Caki2 (cell line): ENCODE measurements around the gene KTI12. TPM values are rescaled to one million over a fixed set of nuclear protein-coding genes. Genes with fewer than 3 reads are reported as not detected.
"Not testable (repeated sequence)": the region's sequence is repeated elsewhere in the genome, so short reads cannot be mapped to it uniquely, and the experiment has no call there.

Source experiments
- DNase-seq: peaks from one replicate; pipeline ENCODE4 v3.0.0-alpha.2; 2015; ENCODE audit warnings: low read depth
- in situ Hi-C: cut with HindIII; loops from 2 replicates; pipeline ENCODE4 v1.10.0; 2016; ENCODE audit warnings: low sequenced_read_pairs, low pct_unique_long_range_greater_than_20kb, mixed read lengths
- total RNA-seq: library from RNA; depleted of rRNA; stranded (reverse); fragments of >200 nt; shearing (Covaris generic); gene quantifications from 2 replicates; pipeline ENCODE4 v1.2.3, GENCODE V29; 2014; ENCODE audit warnings: low replicate concordance

Gene KTI12
- total RNA-seq, 1 experiment from 2014 or later: 28.4 TPM

GRCh38 chr1:52049337-52049736 lies 15.7 kb upstream of the KTI12 start:
- DNase-seq, in situ Hi-C loops: not testable (repeated sequence)

- in situ Hi-C loops: not testable (repeated sequence)
These were observed 12.1 kb upstream of the KTI12 start for GRCh38 chr1:52045666-52046195.

GRCh38 chr1:52045236-52045635 lies 11.6 kb upstream of the KTI12 start:
- in situ Hi-C loops: no loop called here
- DNase-seq: no peak

More at GRCh38 chr1:52045666-52046195, 12.1 kb upstream of the KTI12 start:
- DNase-seq: not testable (repeated sequence)

GRCh38 chr1:52041551-52042185 lies 8.1 kb upstream of the KTI12 start:
- DNase-seq: no peak
- in situ Hi-C loops: no loop called here

- in situ Hi-C loops: no loop called here
- DNase-seq: no peak
These were observed 4.3 kb upstream of the KTI12 start for GRCh38 chr1:52037909-52038308.

GRCh38 chr1:52037402-52037814 lies 3.8 kb upstream of the KTI12 start:
- in situ Hi-C loops: no loop called here
- no peak for DNase-seq

GRCh38 chr1:52034050-52034384 lies 407 bp upstream of the KTI12 start:
- no peak for DNase-seq
- in situ Hi-C loops: no loop called here

DNA sequence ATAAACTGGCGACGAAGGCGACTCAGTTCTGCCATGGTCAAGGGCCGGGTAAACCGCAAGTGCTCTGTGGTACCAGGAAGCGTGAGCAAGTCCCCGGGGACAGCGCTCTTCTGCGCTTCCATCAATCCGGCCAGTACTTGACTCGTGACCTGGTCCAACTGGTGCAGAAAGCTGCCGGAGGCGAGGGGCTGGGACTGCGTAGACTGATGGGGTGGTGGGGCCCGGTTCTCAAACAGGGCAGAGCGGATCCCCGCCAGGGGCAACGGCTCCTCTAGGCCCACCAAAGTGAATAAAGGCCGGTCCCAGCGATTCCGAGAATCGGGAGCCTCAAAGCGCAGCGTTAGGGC lies 852 bp downstream of the KTI12 start:
- peak; percentile 40 for DNase-seq
- in situ Hi-C loops: no loop called here

- in situ Hi-C loops: no loop called here
- DNase-seq: peak; percentile 38
These were observed 1.4 kb downstream of the KTI12 start for GRCh38 chr1:52032124-52032784.

GRCh38 chr1:52028839-52029238 lies 4.8 kb downstream of the KTI12 start:
- in situ Hi-C loops, DNase-seq: not testable (repeated sequence)

DNA sequence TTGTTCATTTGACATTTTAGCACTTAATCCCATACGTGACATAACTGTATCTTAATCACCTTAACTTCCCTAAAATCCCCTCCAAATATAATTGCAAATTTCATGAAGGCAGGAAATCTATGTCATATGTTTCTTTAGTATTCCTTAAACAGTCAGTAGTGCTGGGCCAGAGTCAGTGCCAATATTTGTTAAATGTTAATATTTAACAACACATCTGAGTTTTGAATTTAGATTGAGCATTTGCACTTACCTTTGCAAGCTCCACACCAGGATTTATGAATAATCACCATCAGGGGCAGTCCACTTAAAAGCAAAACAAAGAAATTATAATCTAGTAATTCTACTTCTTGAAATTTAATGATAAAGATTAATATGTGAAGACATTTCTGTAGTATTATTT lies 5.3 kb downstream of the KTI12 start:
- in situ Hi-C loops: no loop called here
- DNase-seq: no peak

- in situ Hi-C loops: no loop called here
- no peak for DNase-seq
These were observed 7.3 kb downstream of the KTI12 start for GRCh38 chr1:52026278-52026677.

GRCh38 chr1:52022133-52022532 lies 11.5 kb downstream of the KTI12 start:
- in situ Hi-C loops: no loop called here
- no peak for DNase-seq

- in situ Hi-C loops: no loop called here
These were observed 25.4 kb downstream of the KTI12 start for GRCh38 chr1:52008071-52008809.

GRCh38 chr1:52007215-52008002 lies 26.2 kb downstream of the KTI12 start:
- in situ Hi-C loops: no loop called here
- DNase-seq: peak; percentile 78

More at GRCh38 chr1:52008071-52008809, 25.4 kb downstream of the KTI12 start:
- DNase-seq: no peak

DNA sequence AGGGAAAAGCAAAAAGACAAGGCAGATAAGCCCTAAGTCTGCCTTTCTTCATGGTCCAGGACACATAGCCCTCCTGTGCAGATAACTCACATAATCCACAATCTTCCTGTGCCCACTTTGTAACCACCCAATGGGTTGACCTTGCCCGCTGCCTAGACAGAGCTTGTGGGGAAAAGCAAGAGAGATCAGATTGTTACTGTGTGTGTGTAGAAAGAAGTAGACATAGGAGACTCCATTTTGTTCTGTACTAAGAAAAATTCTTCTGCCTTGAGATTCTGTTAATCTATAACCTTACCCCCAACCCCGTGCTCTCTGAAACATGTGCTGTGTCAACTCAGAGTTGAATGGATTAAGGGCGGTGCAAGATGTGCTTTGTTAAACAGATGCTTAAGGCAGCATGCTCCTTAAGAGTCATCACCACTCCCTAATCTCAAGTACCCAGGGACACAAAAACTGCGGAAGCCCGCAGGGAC lies 27.5 kb downstream of the KTI12 start:
- peak; percentile 77 for DNase-seq
- in situ Hi-C loops: not testable (repeated sequence)

DNA sequence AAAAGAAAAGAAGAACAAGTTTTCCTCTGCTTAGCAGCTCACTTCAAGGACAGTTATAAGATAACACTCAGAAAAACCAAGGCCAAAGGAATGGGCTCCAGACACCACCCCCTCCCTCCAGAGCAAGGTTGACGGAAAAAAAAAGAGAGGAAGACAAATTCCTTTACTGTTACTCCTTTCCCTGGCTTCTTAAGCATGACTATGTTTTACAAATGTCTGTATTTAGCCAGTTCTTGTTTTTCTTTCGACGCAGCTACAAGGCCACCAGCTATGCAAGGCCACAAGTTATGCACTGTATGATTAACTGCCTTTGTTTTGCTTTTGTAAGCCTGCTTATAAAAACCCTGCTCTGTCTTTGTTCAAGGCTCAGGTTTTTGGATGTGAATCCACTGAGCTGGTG lies 28.1 kb downstream of the KTI12 start:
- in situ Hi-C loops: not testable (repeated sequence)
- DNase-seq: peak; percentile 88

GRCh38 chr1:52003877-52004276 lies 29.7 kb downstream of the KTI12 start:
- in situ Hi-C loops: no loop called here

More at GRCh38 chr1:52003877-52004276, 29.7 kb downstream of the KTI12 start:
- DNase-seq: no peak
